ENCODE measurements around the gene CPNE7.

- TF ChIP-seq, protein P1, sequence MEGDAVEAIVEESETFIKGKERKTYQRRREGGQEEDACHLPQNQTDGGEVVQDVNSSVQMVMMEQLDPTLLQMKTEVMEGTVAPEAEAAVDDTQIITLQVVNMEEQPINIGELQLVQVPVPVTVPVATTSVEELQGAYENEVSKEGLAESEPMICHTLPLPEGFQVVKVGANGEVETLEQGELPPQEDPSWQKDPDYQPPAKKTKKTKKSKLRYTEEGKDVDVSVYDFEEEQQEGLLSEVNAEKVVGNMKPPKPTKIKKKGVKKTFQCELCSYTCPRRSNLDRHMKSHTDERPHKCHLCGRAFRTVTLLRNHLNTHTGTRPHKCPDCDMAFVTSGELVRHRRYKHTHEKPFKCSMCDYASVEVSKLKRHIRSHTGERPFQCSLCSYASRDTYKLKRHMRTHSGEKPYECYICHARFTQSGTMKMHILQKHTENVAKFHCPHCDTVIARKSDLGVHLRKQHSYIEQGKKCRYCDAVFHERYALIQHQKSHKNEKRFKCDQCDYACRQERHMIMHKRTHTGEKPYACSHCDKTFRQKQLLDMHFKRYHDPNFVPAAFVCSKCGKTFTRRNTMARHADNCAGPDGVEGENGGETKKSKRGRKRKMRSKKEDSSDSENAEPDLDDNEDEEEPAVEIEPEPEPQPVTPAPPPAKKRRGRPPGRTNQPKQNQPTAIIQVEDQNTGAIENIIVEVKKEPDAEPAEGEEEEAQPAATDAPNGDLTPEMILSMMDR (IDR thresholded peaks at IDR 0.05), result no peak
- no peak for TF ChIP-seq POLR2A (IDR thresholded peaks at IDR 0.05)
Measured at GRCh38 chr16:89577055-89577759, 1.6 kb downstream of the CPNE7 start.
